Adrenal gland (tissue), 12 donors: ENCODE measurements around the gene ITIH5. TPM values are rescaled to one million over a fixed set of nuclear protein-coding genes. Genes with fewer than 3 reads are reported as not detected.

Experiments
- DNase-seq, 7 donors: peaks; one replicate each; pipeline ENCODE4 v3.0.0-alpha.2; 2019 to 2020
- H3K27ac ChIP-seq, 5 donors: fragments of 200-600 bp; sonication (generic) in 4 of 5; 1 replicate in 3 of 5; 2 replicates in 2 of 5; pipeline versions ENCODE4 v1.5.1 to v1.8.0; 2016 to 2020; ENCODE audit warnings: mild to moderate bottlenecking in 1 of 5
- H3K27me3 ChIP-seq: fragments of 200-600 bp; 2 replicates; pipeline ENCODE4 v1.8.0; 2021
- H3K36me3 ChIP-seq, 2 donors: fragments of 200-600 bp; replicated peaks in 1 of 2; 1 replicate in 1 of 2; 2 replicates in 1 of 2; pipeline versions ENCODE4 v1.5.1 to v1.8.0; 2018 to 2022
- H3K4me1 ChIP-seq, 2 donors: fragments of 200-600 bp; replicated peaks in 1 of 2; 1 replicate in 1 of 2; 2 replicates in 1 of 2; pipeline versions ENCODE4 v1.5.1 to v1.8.0; 2018 to 2021
- H3K4me3 ChIP-seq, 4 donors: fragments of 200-600 bp; sonication (generic) in 3 of 4; one replicate each; pipeline ENCODE4 v1.5.1; 2016 to 2018
- H3K9me3 ChIP-seq, 3 donors: fragments of 200-600 bp; sonication (generic) in 1 of 3; replicated peaks in 1 of 3; 1 replicate in 2 of 3; 2 replicates in 1 of 3; pipeline versions ENCODE4 v1.5.1 to v1.8.0; 2016 to 2021
- POLR2A ChIP-seq, 2 donors: fragments of 450-650 bp; IDR thresholded peaks; one replicate each; pipeline ENCODE4 v1.6.1; 2017; ENCODE audit warnings: antibody characterized with exemption in 2 of 2, mild to moderate bottlenecking in 2 of 2, moderate library complexity in 1 of 2
- WGBS, 4 donors: extraction: QIAGEN DNeasy Blood & Tissue Kit in 2 of 4; methylation state at CpG; one replicate each; pipeline versions ENCODE4 v1.1.5 to v1.1.7; 2013 to 2017; 5-methylcytosine and 5-hydroxymethylcytosine counted together
- intact Hi-C, 2 donors: fragments of 100-400 bp; cut with DNase I; formaldehyde crosslinking; loops; one replicate each; pipeline versions ENCODE4 v1.14.1 to v1.15.0; 2022 to 2023
- polyA plus RNA-seq, 3 donors: library from polyadenylated mRNA; stranded (reverse); fragments of 200-250 nt in 2 of 3; fragments of 350-450 nt in 1 of 3; fragmentation: Illumina TruSeq in 1 of 3; extraction: RNeasy Lipid Tissue Mini Kit (QIAGEN cat#74804) in 1 of 3; gene quantifications; one replicate each; pipeline ENCODE4 v1.2.3, GENCODE V29; 2013 to 2014
- total RNA-seq, 9 donors: library from RNA; depleted of rRNA in 4 of 9; stranded (reverse); fragments of >200 nt in 4 of 9; fragments of 120-200 nt in 1 of 9; fragmentation: NEBNext Ultra II Directional in 1 of 9; extraction: Animal tissue kit (Norgen Biotek cat#: 25700) in 1 of 9; gene quantifications; one replicate each; pipeline versions ENCODE4 v1.1.0 to v1.2.4, GENCODE V29; 2013 to 2023
- TF ChIP-seq, protein P1 (sequence below), 6 experiments: fragments of 450-650 bp in 4 of 6; fragments of 200-600 bp in 2 of 6; sonication (generic) in 1 of 6; IDR thresholded peaks; 1 replicate in 5 of 6; 2 replicates in 1 of 6; pipeline versions ENCODE4 v1.5.1 to v1.8.0; 2016 to 2021; ENCODE audit warnings: antibody characterized with exemption in 6 of 6, mild to moderate bottlenecking in 2 of 6, moderate library complexity in 1 of 6
- donor health status: healthy with polysubstance abuse.
- donor health status: Bipolar disorder and iron deficiency.
- donor health status: DM: yes; HTN: yes; CAD: no.
- donor health status: DM: no; HTN: no; CAD: no.
- donor health status: DM: no; HTN: no; CAD: no.
- donor health status: DM: yes; HTN: yes; CAD: no.

The ITIH5 gene
- total and polyA plus RNA-seq, 12 donors = 0.66 to 6.2 (median 1.7) TPM

DNA sequence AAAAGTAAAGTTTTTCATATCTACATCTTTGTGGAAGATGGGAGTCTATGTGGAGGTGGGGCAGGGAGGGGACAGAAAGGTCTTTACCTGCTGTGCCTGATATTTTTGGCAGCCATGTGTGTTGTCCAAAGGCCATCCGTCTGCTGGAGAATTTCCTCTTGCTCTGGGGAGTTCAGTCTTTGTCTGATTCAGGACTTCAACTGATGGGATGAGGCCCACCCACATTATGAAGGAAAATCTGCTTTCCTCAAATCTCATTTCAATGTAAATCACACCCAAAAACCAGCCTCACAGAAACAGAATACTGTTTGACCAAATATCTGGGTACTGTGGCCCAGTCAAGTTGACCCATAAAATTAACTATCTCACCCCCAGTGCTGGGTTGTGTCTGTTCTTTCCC is 12.5 kb upstream of the ITIH5 start:
- TF ChIP-seq, protein P1, sequence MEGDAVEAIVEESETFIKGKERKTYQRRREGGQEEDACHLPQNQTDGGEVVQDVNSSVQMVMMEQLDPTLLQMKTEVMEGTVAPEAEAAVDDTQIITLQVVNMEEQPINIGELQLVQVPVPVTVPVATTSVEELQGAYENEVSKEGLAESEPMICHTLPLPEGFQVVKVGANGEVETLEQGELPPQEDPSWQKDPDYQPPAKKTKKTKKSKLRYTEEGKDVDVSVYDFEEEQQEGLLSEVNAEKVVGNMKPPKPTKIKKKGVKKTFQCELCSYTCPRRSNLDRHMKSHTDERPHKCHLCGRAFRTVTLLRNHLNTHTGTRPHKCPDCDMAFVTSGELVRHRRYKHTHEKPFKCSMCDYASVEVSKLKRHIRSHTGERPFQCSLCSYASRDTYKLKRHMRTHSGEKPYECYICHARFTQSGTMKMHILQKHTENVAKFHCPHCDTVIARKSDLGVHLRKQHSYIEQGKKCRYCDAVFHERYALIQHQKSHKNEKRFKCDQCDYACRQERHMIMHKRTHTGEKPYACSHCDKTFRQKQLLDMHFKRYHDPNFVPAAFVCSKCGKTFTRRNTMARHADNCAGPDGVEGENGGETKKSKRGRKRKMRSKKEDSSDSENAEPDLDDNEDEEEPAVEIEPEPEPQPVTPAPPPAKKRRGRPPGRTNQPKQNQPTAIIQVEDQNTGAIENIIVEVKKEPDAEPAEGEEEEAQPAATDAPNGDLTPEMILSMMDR (IDR thresholded peaks at IDR 0.05) = no peak
- no peak for TF ChIP-seq POLR2A (IDR thresholded peaks at IDR 0.05)
- DNase-seq = no peak
- 56 to 75% (median 71%) methylated on average over 1 of the region's 1 CpG for WGBS, 4 donors
- H3K27me3 ChIP-seq = peaks cover 4% of the 10 kb centered on the region
- no peaks in the 10 kb centered on the region for H3K36me3 ChIP-seq
- H3K4me1 ChIP-seq = no peaks in the 10 kb centered on the region
- intact Hi-C loops = no loop called here
- no peaks in the 10 kb centered on the region for H3K9me3 ChIP-seq
- no peak overlapping the region for H3K4me3 ChIP-seq
- no peak overlapping the region for H3K27ac ChIP-seq

GRCh38 chr10:7672341-7673134 is 5.8 kb upstream of the ITIH5 start:
- Histone ChIP-seq H3K9me3 (no peaks in the 10 kb centered on the region), H3K4me1 (no peaks in the 10 kb centered on the region), H3K27me3 (peaks cover 4% of the 10 kb centered on the region), H3K36me3 (no peaks in the 10 kb centered on the region), H3K4me3 (no peak overlapping the region), H3K27ac (no peak overlapping the region)
- no peak for DNase-seq
- intact Hi-C loops = loop anchor here in 1 of 2 donors (5.0 kb wide), 1 partner anchor 650 kb away; no protein-coding TSS in a partner anchor
- WGBS, 4 donors = 85 to 88% (median 86%) methylated on average over 23 of the region's 23 CpGs
- no peak for TF ChIP-seq POLR2A (IDR thresholded peaks at IDR 0.05)
- TF ChIP-seq, protein P1 (IDR thresholded peaks at IDR 0.05) = no peak

DNA sequence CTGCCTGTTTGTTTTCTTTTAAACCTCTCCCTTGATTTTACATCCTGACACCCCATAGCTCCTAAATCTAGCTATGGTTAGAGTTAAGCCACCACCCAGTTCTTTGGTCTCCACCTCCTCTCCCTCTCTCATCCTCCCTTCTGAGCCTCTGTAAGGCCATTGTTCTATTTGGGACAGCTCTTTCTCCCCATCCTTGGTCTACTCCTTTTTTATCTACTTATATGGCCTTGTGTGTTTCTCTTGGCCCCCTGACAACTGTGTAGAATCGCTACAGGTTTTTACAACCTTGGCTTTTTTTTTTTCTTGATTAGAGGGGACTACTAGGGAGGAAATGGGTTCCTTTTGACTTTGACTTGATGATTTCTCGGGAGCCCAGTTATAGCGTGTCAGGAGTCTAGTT is 3.4 kb upstream of the ITIH5 start:
- Histone ChIP-seq H3K27me3 (peaks cover 8% of the 10 kb centered on the region), H3K9me3 (no peaks in the 10 kb centered on the region), H3K4me3 (no peak overlapping the region), H3K4me1 (peaks cover 9 to 15% of the 10 kb centered on the region in 2 donors), H3K27ac (no peak overlapping the region), H3K36me3 (no peaks in the 10 kb centered on the region)
- WGBS, 4 donors = 59 to 77% (median 68%) methylated on average over 3 of the region's 3 CpGs
- no peak for DNase-seq
- TF ChIP-seq, protein P1 (IDR thresholded peaks at IDR 0.05) = no peak
- no peak for TF ChIP-seq POLR2A (IDR thresholded peaks at IDR 0.05)
- intact Hi-C loops = loop anchor here in 1 of 2 donors (5.0 kb wide), 1 partner anchor 648 kb away; no protein-coding TSS in a partner anchor

DNA sequence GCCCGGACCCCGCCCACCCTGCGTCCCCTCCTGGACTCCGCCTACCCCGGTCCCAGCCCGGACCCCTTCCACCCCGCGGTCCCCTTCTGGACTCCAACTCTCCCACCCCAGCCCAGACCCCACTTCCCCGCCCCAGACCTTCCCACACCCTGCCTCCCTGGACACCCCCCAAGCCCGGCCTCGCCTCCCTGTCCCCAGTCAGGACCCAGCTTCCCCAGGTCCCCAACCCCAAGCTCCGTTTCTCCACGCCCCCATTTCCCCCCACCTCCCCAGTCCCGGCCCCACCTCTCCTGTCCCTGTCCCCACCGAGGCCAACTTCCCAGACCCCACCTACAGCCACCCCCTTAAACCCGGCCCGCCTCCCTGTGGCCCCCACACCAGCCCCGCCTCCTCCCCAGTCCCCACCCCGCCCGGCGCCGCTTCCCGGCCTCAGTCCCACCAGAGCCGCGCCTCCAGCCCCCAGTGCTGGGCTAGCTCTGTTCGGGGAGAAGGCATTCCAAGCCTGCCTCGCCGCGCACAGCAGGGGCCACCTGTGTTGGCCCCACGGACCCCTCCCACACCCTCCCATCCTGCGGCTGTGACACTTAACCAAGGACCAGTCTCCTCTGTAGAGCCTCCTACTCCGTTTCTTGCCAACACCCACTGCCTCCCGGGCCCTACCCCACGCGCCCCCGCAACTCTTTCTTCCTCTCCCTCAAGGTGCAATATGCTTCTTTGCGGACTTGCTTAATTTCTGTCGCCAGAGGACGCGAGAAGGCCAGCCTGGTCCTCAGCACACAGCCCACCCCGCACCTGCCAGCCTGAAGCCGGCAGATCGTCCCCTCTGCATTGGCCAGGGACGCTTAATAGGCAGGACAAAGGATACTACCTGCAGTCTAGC is 736 bp upstream of the ITIH5 start:
- WGBS, 4 donors = 6 to 16% (median 9%) methylated on average over 13 to 43 of the region's 44 CpGs
- TF ChIP-seq, protein P1 (IDR thresholded peaks at IDR 0.05) = no peak
- TF ChIP-seq POLR2A (IDR thresholded peaks at IDR 0.05) = no peak

More for the DNA sequence above, 736 bp upstream of the ITIH5 start:
- Histone ChIP-seq H3K27me3 (peaks cover 33% of the 10 kb centered on the region), H3K9me3 (no peaks in the 10 kb centered on the region), H3K4me3 (peak overlapping the region in 1 of 4 donors; percentile 34), H3K4me1 (peaks cover 9 to 15% of the 10 kb centered on the region in 2 donors), H3K27ac (no peak overlapping the region), H3K36me3 (no peaks in the 10 kb centered on the region)
- no peak for DNase-seq
- intact Hi-C loops = no loop called here
